H1 (cell line): ENCODE measurements around the gene STEAP1.

Source experiments
- ATF3 ChIP-seq: IDR thresholded peaks from 2 replicates; pipeline ENCODE4 v1.6.1; 2011; ENCODE audit warnings: low read depth, mild to moderate bottlenecking, low read length; ENCODE audit not compliant: insufficient read depth
- CBX8 ChIP-seq: fragments of 300-800, 300-1000 bp; sonication (generic); IDR thresholded peaks from 2 replicates; pipeline ENCODE4 v1.7.1; 2016; ENCODE audit warnings: low read depth, low read length, borderline replicate concordance
- CHD2 ChIP-seq: IDR thresholded peaks from 2 replicates; pipeline ENCODE4 v1.6.1; 2012; ENCODE audit warnings: low read length, improper control_type of control experiment
- EP300 ChIP-seq, 2 experiments: IDR thresholded peaks; 1 replicate in 1 of 2; 2 replicates in 1 of 2; pipeline ENCODE4 v1.6.1; 2011 to 2012; ENCODE audit warnings: low read depth in 2 of 2, low read length in 2 of 2, mild to moderate bottlenecking in 2 of 2, borderline replicate concordance in 1 of 2, inconsistent platforms in 1 of 2, moderate library complexity in 1 of 2
- GABPA ChIP-seq: IDR thresholded peaks from 2 replicates; pipeline ENCODE4 v1.6.1; 2011; ENCODE audit warnings: mild to moderate bottlenecking, low read length, moderate library complexity, borderline replicate concordance; ENCODE audit not compliant: insufficient read depth
- HDAC6 ChIP-seq: IDR thresholded peaks from one replicate; pipeline ENCODE4 v1.7.1; 2012; ENCODE audit warnings: low read depth, mild to moderate bottlenecking, inconsistent platforms, low read length, moderate library complexity
- MAX ChIP-seq: IDR thresholded peaks from 2 replicates; pipeline ENCODE4 v1.6.1; 2012; ENCODE audit warnings: inconsistent platforms
- POLR2A ChIP-seq, 2 experiments: IDR thresholded peaks; 1 replicate in 1 of 2; 2 replicates in 1 of 2; pipeline ENCODE4 v1.6.1; 2011; ENCODE audit warnings: low read depth in 2 of 2, low read length in 2 of 2, mild to moderate bottlenecking in 2 of 2; ENCODE audit errors: control extremely low read depth in 1 of 2
- POLR2AphosphoS5 ChIP-seq: IDR thresholded peaks from 2 replicates; pipeline ENCODE4 v1.6.1; 2011; ENCODE audit warnings: low read depth, low read length
- RAD21 ChIP-seq, 2 experiments: IDR thresholded peaks in 1 of 2; conservative IDR thresholded peaks in 1 of 2; 2 replicates each; pipeline ENCODE4 v1.6.1; 2011; ENCODE audit warnings: low read depth in 2 of 2, low read length in 2 of 2, improper control_type of control experiment in 1 of 2, inconsistent platforms in 1 of 2, mild to moderate bottlenecking in 1 of 2, moderate library complexity in 1 of 2
- SIRT6 ChIP-seq: IDR thresholded peaks from one replicate; pipeline ENCODE4 v1.7.1; 2012; ENCODE audit warnings: low read length, inconsistent platforms
- SP1 ChIP-seq: IDR thresholded peaks from 2 replicates; pipeline ENCODE4 v1.6.1; 2011; ENCODE audit warnings: low read depth, low read length
- YY1 ChIP-seq: IDR thresholded peaks from 2 replicates; pipeline ENCODE4 v1.6.1; 2011; ENCODE audit warnings: low read depth, mild to moderate bottlenecking, low read length
- TF ChIP-seq, protein P1 (sequence below), 3 experiments: IDR thresholded peaks; 1 replicate in 2 of 3; 2 replicates in 1 of 3; pipeline versions ENCODE4 v1.5.1 to v1.6.1; 2011; ENCODE audit warnings: low read length in 3 of 3, mild to moderate bottlenecking in 3 of 3, inconsistent platforms in 2 of 3, low read depth in 1 of 3, moderate library complexity in 1 of 3; ENCODE audit not compliant: insufficient read depth in 1 of 3; ENCODE audit errors: control extremely low read depth in 1 of 3

DNA sequence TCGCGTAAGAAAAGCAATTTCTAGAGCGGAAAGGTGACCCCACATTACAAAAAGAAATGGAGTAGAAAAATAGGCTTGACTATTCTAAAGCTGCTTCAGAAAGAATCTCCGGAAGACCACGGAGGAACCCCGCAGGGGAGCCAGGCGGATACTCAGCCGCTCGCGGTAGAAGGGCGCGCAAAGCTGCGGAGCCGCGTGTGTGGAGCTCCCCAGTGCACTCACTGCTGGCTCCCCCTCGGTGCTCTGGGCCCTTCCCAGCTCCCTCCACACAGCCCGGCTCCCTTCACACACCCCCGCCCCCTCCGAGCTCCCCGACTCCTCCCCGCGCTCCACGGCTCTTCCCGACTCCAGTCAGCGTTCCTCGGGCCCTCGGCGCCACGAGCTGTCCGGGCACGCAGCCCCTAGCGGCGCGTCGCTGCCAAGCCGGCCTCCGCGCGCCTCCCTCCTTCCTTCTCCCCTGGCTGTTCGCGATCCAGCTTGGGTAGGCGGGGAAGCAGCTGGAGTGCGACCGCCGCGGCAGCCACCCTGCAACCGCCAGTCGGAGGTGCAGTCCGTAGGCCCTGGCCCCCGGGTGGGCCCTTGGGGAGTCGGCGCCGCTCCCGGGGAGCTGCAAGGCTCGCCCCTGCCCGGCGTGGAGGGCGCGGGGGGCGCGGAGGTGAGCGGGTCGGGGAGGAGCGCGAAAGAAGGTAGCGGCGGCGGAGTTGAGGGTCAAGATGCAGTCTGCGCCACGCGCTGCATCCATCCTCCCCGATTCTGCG lies 57.3 kb downstream of the STEAP1 start, which contains the start of gene STEAP2:
- TF ChIP-seq EP300 (IDR thresholded peaks at IDR 0.05; ENCODE audit: borderline replicate concordance in 1 of 2, low read depth in 2 of 2, low read length in 2 of 2) (peak; percentile 22 to 61; a peak in 1 of 3 replicates), CHD2 (no peak), GABPA (no peak), SP1 (0 out of 2 replicates have a peak, but pooled peaks have one; percentile 39), ATF3 (no peak), YY1 (peak; percentile 71; the same call in 1 of the 2 replicates), POLR2AphosphoS5 (0 out of 2 replicates have a peak, but pooled peaks have one; percentile 56), HDAC6 (no peak), RAD21 (IDR thresholded peaks at IDR 0.05 in 1 of 2, conservative IDR thresholded peaks at IDR 0.05 in 1 of 2; ENCODE audit: low read depth in 2 of 2, low read length in 2 of 2) (peak; percentile 40 to 51; a peak in 3 of 4 replicates), POLR2A (IDR thresholded peaks at IDR 0.05; ENCODE audit: control extremely low read depth in 1 of 2, low read depth in 2 of 2, low read length in 2 of 2) (peak in 1 of 2 experiments; percentile 63; a peak in 1 of 3 replicates), MAX (peak; percentile 66), CBX8 (no peak), SIRT6 (no peak)
- TF ChIP-seq, protein P1, sequence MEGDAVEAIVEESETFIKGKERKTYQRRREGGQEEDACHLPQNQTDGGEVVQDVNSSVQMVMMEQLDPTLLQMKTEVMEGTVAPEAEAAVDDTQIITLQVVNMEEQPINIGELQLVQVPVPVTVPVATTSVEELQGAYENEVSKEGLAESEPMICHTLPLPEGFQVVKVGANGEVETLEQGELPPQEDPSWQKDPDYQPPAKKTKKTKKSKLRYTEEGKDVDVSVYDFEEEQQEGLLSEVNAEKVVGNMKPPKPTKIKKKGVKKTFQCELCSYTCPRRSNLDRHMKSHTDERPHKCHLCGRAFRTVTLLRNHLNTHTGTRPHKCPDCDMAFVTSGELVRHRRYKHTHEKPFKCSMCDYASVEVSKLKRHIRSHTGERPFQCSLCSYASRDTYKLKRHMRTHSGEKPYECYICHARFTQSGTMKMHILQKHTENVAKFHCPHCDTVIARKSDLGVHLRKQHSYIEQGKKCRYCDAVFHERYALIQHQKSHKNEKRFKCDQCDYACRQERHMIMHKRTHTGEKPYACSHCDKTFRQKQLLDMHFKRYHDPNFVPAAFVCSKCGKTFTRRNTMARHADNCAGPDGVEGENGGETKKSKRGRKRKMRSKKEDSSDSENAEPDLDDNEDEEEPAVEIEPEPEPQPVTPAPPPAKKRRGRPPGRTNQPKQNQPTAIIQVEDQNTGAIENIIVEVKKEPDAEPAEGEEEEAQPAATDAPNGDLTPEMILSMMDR (IDR thresholded peaks at IDR 0.05; ENCODE audit: control extremely low read depth in 1 of 3, insufficient read depth in 1 of 3, low read depth in 1 of 3, low read length in 3 of 3): peak; percentile 56 to 73 (median 65)
